Measurements from ENCODE around the gene ARHGEF26. TPM values are rescaled to one million over a fixed set of nuclear protein-coding genes. Genes with fewer than 3 reads are reported as not detected.

Gene ARHGEF26
- polyA plus RNA-seq, 1 experiment, result 0.56 TPM

DNA sequence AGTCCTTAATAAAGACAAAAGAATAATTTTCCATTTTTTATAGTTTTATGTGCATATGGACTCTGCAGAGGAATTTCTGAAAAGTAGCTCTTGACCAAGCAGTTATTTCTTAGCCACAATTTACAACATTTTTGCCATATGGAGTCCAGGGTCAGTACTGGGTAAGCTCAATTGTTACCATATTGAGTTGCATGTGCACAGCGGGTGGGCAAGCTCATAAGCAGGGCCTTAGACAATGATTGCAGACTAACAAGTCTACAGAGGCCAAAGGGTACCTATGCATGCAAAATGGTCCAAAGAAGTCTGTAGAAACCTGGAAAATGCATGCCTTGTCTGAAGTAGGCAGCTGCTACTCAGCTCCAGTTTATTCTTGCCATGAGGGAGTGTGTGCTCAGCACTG, 19.0 kb upstream of the ARHGEF26 start:
- H3K27ac ChIP-seq (ENCODE audit: low read depth, low read length), result no peak overlapping the region
- no peak for DNase-seq (ENCODE audit: low read depth, low spot score)
- H3K4me3 ChIP-seq (ENCODE audit: low read depth, low read length), result no peak overlapping the region
- ChIA-PET POLR2A (no interaction called here), CTCF (interaction anchor here (1.3 to 6.7 kb wide), 2 partner anchors 10 to 151 kb away, joined by 4 to 57 read pairs; no protein-coding TSS in a partner anchor)
- no peaks in the 10 kb centered on the region for H3K9me3 ChIP-seq (ENCODE audit: control insufficient read depth, insufficient read depth, low read length)
- TF ChIP-seq, protein P1, sequence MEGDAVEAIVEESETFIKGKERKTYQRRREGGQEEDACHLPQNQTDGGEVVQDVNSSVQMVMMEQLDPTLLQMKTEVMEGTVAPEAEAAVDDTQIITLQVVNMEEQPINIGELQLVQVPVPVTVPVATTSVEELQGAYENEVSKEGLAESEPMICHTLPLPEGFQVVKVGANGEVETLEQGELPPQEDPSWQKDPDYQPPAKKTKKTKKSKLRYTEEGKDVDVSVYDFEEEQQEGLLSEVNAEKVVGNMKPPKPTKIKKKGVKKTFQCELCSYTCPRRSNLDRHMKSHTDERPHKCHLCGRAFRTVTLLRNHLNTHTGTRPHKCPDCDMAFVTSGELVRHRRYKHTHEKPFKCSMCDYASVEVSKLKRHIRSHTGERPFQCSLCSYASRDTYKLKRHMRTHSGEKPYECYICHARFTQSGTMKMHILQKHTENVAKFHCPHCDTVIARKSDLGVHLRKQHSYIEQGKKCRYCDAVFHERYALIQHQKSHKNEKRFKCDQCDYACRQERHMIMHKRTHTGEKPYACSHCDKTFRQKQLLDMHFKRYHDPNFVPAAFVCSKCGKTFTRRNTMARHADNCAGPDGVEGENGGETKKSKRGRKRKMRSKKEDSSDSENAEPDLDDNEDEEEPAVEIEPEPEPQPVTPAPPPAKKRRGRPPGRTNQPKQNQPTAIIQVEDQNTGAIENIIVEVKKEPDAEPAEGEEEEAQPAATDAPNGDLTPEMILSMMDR (IDR thresholded peaks at IDR 0.05; ENCODE audit: low read depth, low read length), result no peak
- no peaks in the 10 kb centered on the region for H3K27me3 ChIP-seq (ENCODE audit: control insufficient read depth, insufficient read depth, low read length)

- ChIA-PET POLR2A (no interaction called here), CTCF (interaction anchor here (0.6 to 6.7 kb wide), 2 partner anchors 19 to 148 kb away, joined by 3 to 57 read pairs; no protein-coding TSS in a partner anchor)
- Histone ChIP-seq H3K27me3 (ENCODE audit: control insufficient read depth, insufficient read depth, low read length) (no peaks in the 10 kb centered on the region), H3K27ac (ENCODE audit: low read depth, low read length) (no peak overlapping the region), H3K9me3 (ENCODE audit: control insufficient read depth, insufficient read depth, low read length) (no peaks in the 10 kb centered on the region), H3K4me3 (ENCODE audit: low read depth, low read length) (no peak overlapping the region)
- TF ChIP-seq, protein P1 (IDR thresholded peaks at IDR 0.05; ENCODE audit: low read depth, low read length), result no peak
- no peak for DNase-seq (ENCODE audit: low read depth, low spot score)
Measured at GRCh38 chr3:154105218-154105975, 15.8 kb upstream of the ARHGEF26 start.

- Histone ChIP-seq H3K9me3 (ENCODE audit: control insufficient read depth, insufficient read depth, low read length) (no peaks in the 10 kb centered on the region), H3K27ac (ENCODE audit: low read depth, low read length) (no peak overlapping the region), H3K27me3 (ENCODE audit: control insufficient read depth, insufficient read depth, low read length) (peaks cover 12% of the 10 kb centered on the region), H3K4me3 (ENCODE audit: low read depth, low read length) (no peak overlapping the region)
- DNase-seq (ENCODE audit: low read depth, low spot score), result no peak
- CTCF ChIA-PET, result interaction anchor here (2.2 kb wide), 1 partner anchor 142 kb away, joined by 6 read pairs; no protein-coding TSS in a partner anchor
- TF ChIP-seq, protein P1 (IDR thresholded peaks at IDR 0.05; ENCODE audit: low read depth, low read length), result no peak
- POLR2A ChIA-PET, result no interaction called here
Measured at GRCh38 chr3:154111365-154111935, 9.7 kb upstream of the ARHGEF26 start.

- CTCF ChIA-PET, result interaction anchor here (1.0 to 2.2 kb wide), 4 partner anchors 10 to 141 kb away, joined by 3 to 7 read pairs (median 5); no protein-coding TSS in a partner anchor
- H3K9me3 ChIP-seq (ENCODE audit: control insufficient read depth, insufficient read depth, low read length), result no peaks in the 10 kb centered on the region
- TF ChIP-seq, protein P1 (IDR thresholded peaks at IDR 0.05; ENCODE audit: low read depth, low read length), result no peak
- H3K27me3 ChIP-seq (ENCODE audit: control insufficient read depth, insufficient read depth, low read length), result peaks cover 12% of the 10 kb centered on the region
- H3K27ac ChIP-seq (ENCODE audit: low read depth, low read length), result no peak overlapping the region
- no peak overlapping the region for H3K4me3 ChIP-seq (ENCODE audit: low read depth, low read length)
- POLR2A ChIA-PET, result no interaction called here
- no peak for DNase-seq (ENCODE audit: low read depth, low spot score)
Measured at GRCh38 chr3:154112146-154112852, 8.9 kb upstream of the ARHGEF26 start.

Data from AG04450 (cell line).